HCT116 (cell line): ENCODE results near the gene DHRSX. TPM values are rescaled to one million over a fixed set of nuclear protein-coding genes. Genes with fewer than 3 reads are reported as not detected.
"Not testable (repeated sequence)": the region's sequence is repeated elsewhere in the genome, so short reads cannot be mapped to it uniquely, and the experiment has no call there.

ENCODE experiments used
- ATAC-seq: fragments of 200-7000 bp; cut with Tn5 transposase; 2 replicates; pipeline ENCODE4 v1.9.1; 2020; ENCODE audit warnings: mild to moderate bottlenecking, moderate library complexity
- BruUV-seq: library from RNA; stranded (reverse); fragments of 400-500 nt; replicated peaks from 2 replicates; lab custom pipeline; 2021; lab: Mats Ljungman, UMichigan
- CTCF ChIA-PET: fragments of 300-600 bp; sonication (Branson Sonifier 250); formaldehyde crosslinking; loops from one replicate; lab custom pipeline; 2021; ENCODE audit warnings: antibody characterized with exemption; lab: Charles Lee
- POLR2A ChIA-PET: fragments of 300-600, 350-600 bp; sonication (Branson Sonifier 250); formaldehyde crosslinking; loops from one replicate; lab custom pipeline; 2021; ENCODE audit warnings: antibody characterized with exemption; lab: Charles Lee
- RAD21 ChIA-PET, 2 experiments: fragments of 300-600 bp; sonication (Branson Sonifier 250); formaldehyde crosslinking; loops; one replicate each; lab custom pipeline; 2023; ENCODE audit warnings: low total read pairs in 2 of 2; ENCODE audit not compliant: uncharacterized antibody in 2 of 2, unreplicated experiment in 2 of 2, low non-redundant PET in 1 of 2; lab: Charles Lee
- DNase-seq: peaks from one replicate; pipeline ENCODE4 v3.0.0-alpha.2; 2010; ENCODE audit warnings: low read depth, low spot score
- H2AFZ ChIP-seq: fragments of 200-600 bp; shearing (Covaris generic), sonication (generic); 2 replicates; pipeline ENCODE4 v1.6.1; 2017; ENCODE audit warnings: low read depth, mixed run types, mixed read lengths, antibody characterized with exemption, low read length; ENCODE audit not compliant: poor library complexity, severe bottlenecking
- H3K27ac ChIP-seq: 2 replicates; pipeline ENCODE4 v1.5.1; 2012; ENCODE audit warnings: low read depth, low read length
- H3K27me3 ChIP-seq: fragments of 200-600 bp; sonication (generic); 2 replicates; pipeline ENCODE4 v1.6.1; 2016; ENCODE audit warnings: mixed run types, low read length, mixed read lengths; ENCODE audit not compliant: insufficient read depth
- H3K36me3 ChIP-seq, 2 experiments: fragments of 200-500 bp in 1 of 2; fragments of 200-600 bp in 1 of 2; sonication (Bioruptor generic) in 1 of 2; sonication (generic) in 1 of 2; 2 replicates each; pipeline versions ENCODE4 v1.5.1 to v1.6.1; 2014 to 2016; ENCODE audit warnings: low read length in 2 of 2, inconsistent platforms in 1 of 2, mixed read lengths in 1 of 2, mixed run types in 1 of 2; ENCODE audit not compliant: insufficient read depth in 2 of 2, control insufficient read depth in 1 of 2
- H3K4me1 ChIP-seq, 2 experiments: fragments of 200-600 bp in 1 of 2; sonication (generic) in 1 of 2; 2 replicates each; pipeline versions ENCODE4 v1.5.1 to v1.6.1; 2012 to 2017; ENCODE audit warnings: low read length in 2 of 2, inconsistent platforms in 1 of 2, mild to moderate bottlenecking in 1 of 2, mixed read lengths in 1 of 2, mixed run types in 1 of 2, moderate library complexity in 1 of 2; ENCODE audit not compliant: insufficient read depth in 2 of 2, control insufficient read depth in 1 of 2
- H3K4me2 ChIP-seq: fragments of 200-600 bp; sonication (generic); 2 replicates; pipeline ENCODE4 v1.6.1; 2017; ENCODE audit warnings: mixed run types, low read length, mixed read lengths
- H3K4me3 ChIP-seq, 2 experiments: fragments of 200-600 bp in 1 of 2; sonication (generic) in 1 of 2; replicated peaks in 1 of 2; 2 replicates each; pipeline ENCODE4 v1.5.1; 2011 to 2016; ENCODE audit warnings: low read length in 2 of 2, control low read depth in 1 of 2, low read depth in 1 of 2, mild to moderate bottlenecking in 1 of 2, mixed read lengths in 1 of 2, mixed run types in 1 of 2
- H3K79me2 ChIP-seq: fragments of 200-600 bp; sonication (generic); 2 replicates; pipeline ENCODE4 v1.6.1; 2017; ENCODE audit warnings: mild to moderate bottlenecking, mixed run types, low read length, moderate library complexity, mixed read lengths; ENCODE audit not compliant: insufficient read depth
- H3K9ac ChIP-seq: fragments of 200-600 bp; sonication (generic); 2 replicates; pipeline ENCODE4 v1.6.1; 2016; ENCODE audit warnings: low read length, mixed read lengths
- H3K9me2 ChIP-seq: fragments of 200-600 bp; sonication (generic), shearing (Covaris generic); 2 replicates; pipeline ENCODE4 v1.6.1; 2017; ENCODE audit warnings: mixed run types, mild to moderate bottlenecking, moderate library complexity; ENCODE audit not compliant: insufficient read depth
- H3K9me3 ChIP-seq, 2 experiments: fragments of 200-500 bp in 1 of 2; fragments of 200-600 bp in 1 of 2; sonication (Bioruptor generic) in 1 of 2; sonication (generic) in 1 of 2; 2 replicates each; pipeline ENCODE4 v1.6.1; 2014 to 2017; ENCODE audit warnings: low read length in 2 of 2, mixed read lengths in 2 of 2, inconsistent platforms in 1 of 2, low read depth in 1 of 2, mild to moderate bottlenecking in 1 of 2, mixed run types in 1 of 2, moderate library complexity in 1 of 2; ENCODE audit not compliant: control insufficient read depth in 1 of 2, insufficient read depth in 1 of 2
- H4K20me1 ChIP-seq: fragments of 200-600 bp; sonication (generic), shearing (Covaris generic); 2 replicates; pipeline ENCODE4 v1.6.1; 2017; ENCODE audit warnings: mixed run types, mild to moderate bottlenecking, moderate library complexity; ENCODE audit not compliant: insufficient read depth
- CEBPB ChIP-seq: IDR thresholded peaks from 2 replicates; pipeline ENCODE4 v1.6.1; 2012; ENCODE audit warnings: low read depth
- CTCF ChIP-seq, 3 experiments: fragments of 200-600 bp in 1 of 3; sonication (generic) in 1 of 3; IDR thresholded peaks in 2 of 3; conservative IDR thresholded peaks in 1 of 3; 2 replicates each; pipeline ENCODE4 v1.5.1; 2012 to 2017; ENCODE audit warnings: low read depth in 2 of 3, low read length in 2 of 3, antibody characterized with exemption in 1 of 3, borderline replicate concordance in 1 of 3, control low read depth in 1 of 3, mild to moderate bottlenecking in 1 of 3, mixed read lengths in 1 of 3, mixed run types in 1 of 3, moderate library complexity in 1 of 3; ENCODE audit not compliant: insufficient read depth in 1 of 3
- ELF1 ChIP-seq: IDR thresholded peaks from 2 replicates; pipeline ENCODE4 v1.6.1; 2012; ENCODE audit warnings: low read depth, borderline replicate concordance
- JUND ChIP-seq: IDR thresholded peaks from 2 replicates; pipeline ENCODE4 v1.6.1; 2012
- POLR2AphosphoS5 ChIP-seq: IDR thresholded peaks from 2 replicates; pipeline ENCODE4 v1.6.1; 2011; ENCODE audit warnings: mild to moderate bottlenecking, low read depth, low read length, moderate library complexity
- SP1 ChIP-seq: IDR thresholded peaks from 2 replicates; pipeline ENCODE4 v1.6.1; 2012; ENCODE audit warnings: low read depth
- TCF7L2 ChIP-seq: IDR thresholded peaks from 2 replicates; pipeline ENCODE4 v1.7.0; 2011; ENCODE audit warnings: borderline replicate concordance, inconsistent platforms; ENCODE audit not compliant: insufficient read depth, insufficient read length; ENCODE audit errors: extremely low read depth
- YY1 ChIP-seq: IDR thresholded peaks from 2 replicates; pipeline ENCODE4 v1.6.1; 2011; ENCODE audit warnings: low read length, low read depth, moderate library complexity, mild to moderate bottlenecking; ENCODE audit not compliant: insufficient replicate concordance; ENCODE audit errors: extremely low read depth
- ZNF274 ChIP-seq: fragments of 200-500 bp; sonication (Bioruptor generic); IDR thresholded peaks from 2 replicates; pipeline ENCODE4 v1.6.1; 2014; ENCODE audit warnings: mild to moderate bottlenecking, low read depth, low read length, inconsistent platforms
- intact Hi-C: fragments of 100-400 bp; cut with micrococcal nuclease; formaldehyde crosslinking; loops from 2 replicates; pipeline ENCODE4 v1.10.0; 2022
- total RNA-seq: library from RNA; stranded (reverse); gene quantifications from one replicate; pipeline ENCODE4 v1.2.1, GENCODE V29; 2021; ENCODE audit not compliant: unreplicated experiment

Gene DHRSX
- total RNA-seq, 1 experiment from 2014 or later: 11.9 TPM

GRCh38 chrX:2473064-2473463, 27.7 kb downstream of the DHRSX start:
- H3K27me3 ChIP-seq, H4K20me1 ChIP-seq, BruUV-seq, DNase-seq, H3K36me3 ChIP-seq, ATAC-seq, H3K9me2 ChIP-seq, CTCF ChIA-PET, RAD21 ChIA-PET, H3K9me3 ChIP-seq, H2AFZ ChIP-seq, POLR2A ChIA-PET: not testable (repeated sequence)
- peak; percentile 70 for TF ChIP-seq TCF7L2
- peaks cover 18 to 75% of the 10 kb centered on the region in 2 experiments; a peak in 3 of 4 replicates for H3K4me1 ChIP-seq
- H3K9ac ChIP-seq: peak overlapping the region; percentile 44
- peaks cover 35% of the 10 kb centered on the region for H3K79me2 ChIP-seq
- peak overlapping the region; percentile 77 for H3K27ac ChIP-seq
- peak overlapping the region; percentile 71 for H3K4me2 ChIP-seq
- intact Hi-C loops: loop anchor here (5.0 kb wide), 1 partner anchor 1021 kb away; the partner anchor contains the start of gene ASMTL
- peak overlapping the region; percentile 9 to 43; a peak in 3 of 4 replicates for H3K4me3 ChIP-seq

GRCh38 chrX:2471641-2472040, 29.1 kb downstream of the DHRSX start:
- Histone ChIP-seq H3K27me3 (no peaks in the 10 kb centered on the region), H3K9me2 (no peaks in the 10 kb centered on the region), H3K4me2 (no peak overlapping the region), H3K4me1 (peaks cover 14 to 60% of the 10 kb centered on the region in 2 experiments; a peak in 3 of 4 replicates), H3K4me3 (no peak overlapping the region), H3K9ac (no peak overlapping the region), H4K20me1 (no peaks in the 10 kb centered on the region), H3K79me2 (peaks cover 26% of the 10 kb centered on the region), H2AFZ (no peak overlapping the region), H3K27ac (no peak overlapping the region), H3K9me3 (no peaks in the 10 kb centered on the region), H3K36me3 (no peaks in the 10 kb centered on the region)
- CTCF ChIA-PET: no interaction called here
- POLR2A ChIA-PET: no interaction called here
- no peak for DNase-seq
- no peak for TF ChIP-seq CTCF (IDR thresholded peaks at IDR 0.05 in 2 of 3, conservative IDR thresholded peaks at IDR 0.05 in 1 of 3; ENCODE audit: borderline replicate concordance in 1 of 3, insufficient read depth in 1 of 3, low read depth in 2 of 3, low read length in 2 of 3)
- TF ChIP-seq JUND: no peak
- TF ChIP-seq SP1: no peak
- TF ChIP-seq CEBPB: no peak
- TF ChIP-seq ELF1: no peak
- TF ChIP-seq YY1: no peak
- TF ChIP-seq ZNF274: no peak
- no peak for TF ChIP-seq POLR2AphosphoS5
- intact Hi-C loops: loop anchor here (5.0 kb wide), 1 partner anchor 1019 kb away; the partner anchor contains the start of gene ASMTL
- no TSS peak for BruUV-seq
- RAD21 ChIA-PET: no interaction called here
- no peak for ATAC-seq

- ATAC-seq, H3K9me2 ChIP-seq, POLR2A ChIA-PET, RAD21 ChIA-PET, H3K9me3 ChIP-seq, H3K36me3 ChIP-seq, H4K20me1 ChIP-seq, CTCF ChIA-PET, DNase-seq, H2AFZ ChIP-seq, BruUV-seq, H3K27ac ChIP-seq, H3K27me3 ChIP-seq, H3K9ac ChIP-seq, H3K4me2 ChIP-seq, H3K4me3 ChIP-seq: not testable (repeated sequence)
- Histone ChIP-seq H3K4me1 (peaks cover 9 to 57% of the 10 kb centered on the region in 2 experiments; a peak in 3 of 4 replicates), H3K79me2 (peaks cover 26% of the 10 kb centered on the region)
- intact Hi-C loops: loop anchor here (5.0 kb wide), 1 partner anchor 1019 kb away; the partner anchor contains the start of gene ASMTL
Observed at GRCh38 chrX:2471126-2471525, 29.6 kb downstream of the DHRSX start.
